ENCODE results near the gene PARD6A.

PARD6A gene

GRCh38 chr16:67702130-67702529 is 41.4 kb downstream of the PARD6A start (continued):
- TF ChIP-seq ZNF266 (tag by site-specific recombination; IDR thresholded peaks at IDR 0.05; ENCODE audit: low read depth), result no peak
- TF ChIP-seq ZNF19 (tag by site-specific recombination; IDR thresholded peaks at IDR 0.05; ENCODE audit: low read depth), result no peak
- TF ChIP-seq ZNF561 (tag by site-specific recombination; IDR thresholded peaks at IDR 0.05; ENCODE audit: borderline replicate concordance), result no peak
- TF ChIP-seq ZNF423 (tag by site-specific recombination; IDR thresholded peaks at IDR 0.05), result no peak
- TF ChIP-seq GLI4 (tag by site-specific recombination; IDR thresholded peaks at IDR 0.05), result no peak
- no peak for TF ChIP-seq ZNF350 (tag by site-specific recombination; IDR thresholded peaks at IDR 0.05)

DNA sequence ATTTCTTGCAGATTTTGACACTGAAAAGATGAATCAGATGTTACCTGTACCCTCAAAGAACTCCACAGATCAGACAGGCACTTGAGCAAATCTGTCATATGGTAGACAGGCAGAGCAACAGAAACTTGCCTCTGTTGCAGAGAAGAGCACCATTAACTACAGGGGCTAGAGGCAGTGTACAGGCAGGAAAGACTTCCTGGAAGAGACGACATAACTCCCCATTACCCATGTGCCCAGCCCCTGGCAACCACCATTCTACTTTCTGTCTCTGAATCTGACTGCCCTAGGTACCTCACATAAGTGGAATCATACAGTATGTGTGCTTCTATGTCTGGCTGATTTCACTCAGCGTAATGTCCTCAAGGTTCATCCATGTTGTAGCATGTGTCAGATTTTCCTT is 42.9 kb downstream of the PARD6A start:
- ChIA-PET CTCF (no interaction called here), POLR2A (no interaction called here)
- Histone ChIP-seq H3K9me3 (ENCODE audit: control insufficient read depth, insufficient read depth, low read depth, low read length) (no peaks in the 10 kb centered on the region), H3K4me3 (ENCODE audit: low read depth, low read length) (no peak overlapping the region), H3K36me3 (ENCODE audit: control insufficient read depth in 2 of 2, insufficient read depth in 1 of 2, low read length in 2 of 2) (no peaks in the 10 kb centered on the region; a peak in 1 of 3 replicates), H3K27ac (ENCODE audit: extremely low read depth, low read depth, low read length) (no peak overlapping the region), H3K4me1 (ENCODE audit: control insufficient read depth, insufficient read depth, low read length) (peaks cover 4% of the 10 kb centered on the region; the same call in 1 of the 2 replicates)
- 0 out of 2 replicates have a peak, but pooled peaks have one; percentile 13 for TF ChIP-seq ZBTB17 (tag by site-specific recombination; IDR thresholded peaks at IDR 0.05)
- no peak for TF ChIP-seq ZNF768 (tag by site-specific recombination; IDR thresholded peaks at IDR 0.05)

- CTCF ChIA-PET, result interaction anchor here (0.6 to 0.7 kb wide), 2 partner anchors 12 to 23 kb away, joined by 3 to 4 read pairs; no protein-coding TSS in a partner anchor
- TF ChIP-seq ZNF692 (tag by site-specific recombination; IDR thresholded peaks at IDR 0.05), result no peak
- TF ChIP-seq ZNF600 (tag by site-specific recombination; IDR thresholded peaks at IDR 0.05), result no peak
- no peak for TF ChIP-seq REPIN1 (tag by site-specific recombination; IDR thresholded peaks at IDR 0.05; ENCODE audit: low read depth)
- no peak for TF ChIP-seq MZF1 (tag by site-specific recombination; IDR thresholded peaks at IDR 0.05; ENCODE audit: borderline replicate concordance)
- no peak for TF ChIP-seq IKZF3 (tag by site-specific recombination; IDR thresholded peaks at IDR 0.05)
- no peak for TF ChIP-seq ZBTB17 (tag by site-specific recombination; IDR thresholded peaks at IDR 0.05)
- TF ChIP-seq ZNF510 (tag by site-specific recombination; IDR thresholded peaks at IDR 0.05; ENCODE audit: insufficient replicate concordance), result no peak
- no peak for TF ChIP-seq YY1 (tag by site-specific recombination; IDR thresholded peaks at IDR 0.05)
- no peak for TF ChIP-seq ZNF221 (tag by site-specific recombination; IDR thresholded peaks at IDR 0.05; ENCODE audit: borderline replicate concordance)
- no peak for TF ChIP-seq ZNF132 (tag by site-specific recombination; IDR thresholded peaks at IDR 0.05; ENCODE audit: borderline replicate concordance)
- no peak for TF ChIP-seq GLIS2 (tag by site-specific recombination; IDR thresholded peaks at IDR 0.05)
- TF ChIP-seq ZNF626 (tag by site-specific recombination; IDR thresholded peaks at IDR 0.05), result no peak
- TF ChIP-seq HOXC10 (CRISPR knock-in tag; IDR thresholded peaks at IDR 0.05), result no peak
- H3K9me3 ChIP-seq (ENCODE audit: control insufficient read depth, insufficient read depth, low read depth, low read length), result no peaks in the 10 kb centered on the region
- no peaks in the 10 kb centered on the region; a peak in 1 of 3 replicates for H3K36me3 ChIP-seq (ENCODE audit: control insufficient read depth in 2 of 2, insufficient read depth in 1 of 2, low read length in 2 of 2)
- POLR2A ChIA-PET, result interaction anchor here (1.0 kb wide), 1 partner anchor 15 kb away, joined by 4 read pairs; the partner anchor contains the start of gene GFOD2
- H3K27ac ChIP-seq (ENCODE audit: extremely low read depth, low read depth, low read length), result no peak overlapping the region
- H3K4me1 ChIP-seq (ENCODE audit: control insufficient read depth, insufficient read depth, low read length), result peaks cover 4% of the 10 kb centered on the region; the same call in 1 of the 2 replicates
- no peak overlapping the region for H3K4me3 ChIP-seq (ENCODE audit: low read depth, low read length)
These were observed 43.4 kb downstream of the PARD6A start for GRCh38 chr16:67704110-67704509.

DNA sequence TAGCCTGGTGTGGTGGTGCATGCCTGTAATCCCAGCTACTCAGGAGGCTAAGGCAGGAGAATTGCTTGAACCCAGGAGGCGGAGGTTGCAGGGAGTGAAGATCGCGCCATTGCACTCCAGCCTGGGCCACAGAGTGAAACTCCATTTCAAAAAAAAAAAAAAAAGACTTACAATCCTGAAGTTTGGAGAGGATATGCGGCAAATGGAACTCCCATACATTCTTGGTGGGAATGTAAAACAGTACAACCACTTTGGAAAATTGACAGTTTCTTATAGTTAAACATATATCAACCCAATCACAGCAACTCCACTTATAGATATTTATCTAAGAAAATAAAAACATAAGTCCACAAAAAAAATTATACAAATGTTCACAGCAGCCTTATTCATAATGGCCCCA is 46.5 kb downstream of the PARD6A start:
- peaks cover 4% of the 10 kb centered on the region; the same call in 1 of the 2 replicates for H3K4me1 ChIP-seq (ENCODE audit: control insufficient read depth, insufficient read depth, low read length)
- TF ChIP-seq ZNF677 (tag by site-specific recombination; IDR thresholded peaks at IDR 0.05), result no peak
- no peak for TF ChIP-seq ZNF19 (tag by site-specific recombination; IDR thresholded peaks at IDR 0.05; ENCODE audit: low read depth)
- no peak for TF ChIP-seq MEIS1 (CRISPR knock-in tag; IDR thresholded peaks at IDR 0.05; ENCODE audit: borderline replicate concordance)
- peak; percentile 98 for TF ChIP-seq ZNF184 (tag by site-specific recombination; IDR thresholded peaks at IDR 0.05)
- no peak for TF ChIP-seq REST (tag by site-specific recombination; IDR thresholded peaks at IDR 0.05)
- no peak for TF ChIP-seq REPIN1 (tag by site-specific recombination; IDR thresholded peaks at IDR 0.05; ENCODE audit: low read depth)
- no peak for TF ChIP-seq ZNF248 (tag by site-specific recombination; IDR thresholded peaks at IDR 0.05)
- H3K27ac ChIP-seq (ENCODE audit: extremely low read depth, low read depth, low read length), result no peak overlapping the region
- H3K4me3 ChIP-seq (ENCODE audit: low read depth, low read length), result no peak overlapping the region
- H3K36me3 ChIP-seq (ENCODE audit: control insufficient read depth in 2 of 2, insufficient read depth in 1 of 2, low read length in 2 of 2), result no peaks in the 10 kb centered on the region; a peak in 1 of 3 replicates
- H3K9me3 ChIP-seq (ENCODE audit: control insufficient read depth, insufficient read depth, low read depth, low read length), result no peaks in the 10 kb centered on the region
- ChIA-PET CTCF (no interaction called here), POLR2A (interaction anchor here (0.6 kb wide), 1 partner anchor 149 kb away, joined by 3 read pairs; no protein-coding TSS in a partner anchor)
